GM18505 (cell line): ENCODE data around the gene PELI3.

ENCODE experiments used
- ATAC-seq: cut with Tn5 transposase; IDR thresholded peaks from one replicate; pipeline ENCODE4 v1.9.1; 2021; ENCODE audit not compliant: unreplicated experiment
- POLR2A ChIP-seq: IDR thresholded peaks from 4 replicates; pipeline ENCODE4 v1.6.1; 2011; ENCODE audit warnings: borderline replicate concordance; ENCODE audit not compliant: insufficient read depth, insufficient read length; ENCODE audit errors: extremely low read depth

Gene PELI3

GRCh38 chr11:66473608-66474515 is 7.2 kb downstream of the PELI3 start:
- no peak for ATAC-seq
- TF ChIP-seq POLR2A, result no peak

- no peak for ATAC-seq
- no peak for TF ChIP-seq POLR2A
These were observed 8.9 kb downstream of the PELI3 start for GRCh38 chr11:66475349-66476172.

- ATAC-seq, result no peak
- no peak for TF ChIP-seq POLR2A
These were observed 9.6 kb downstream of the PELI3 start for GRCh38 chr11:66476173-66476840.

- TF ChIP-seq POLR2A, result no peak
- ATAC-seq, result no peak
These were observed 10.1 kb downstream of the PELI3 start for GRCh38 chr11:66476841-66477251.

GRCh38 chr11:66477263-66478201 is 10.8 kb downstream of the PELI3 start:
- no peak for ATAC-seq
- TF ChIP-seq POLR2A, result no peak

GRCh38 chr11:66478729-66479393 is 12.2 kb downstream of the PELI3 start:
- ATAC-seq, result no peak
- no peak for TF ChIP-seq POLR2A

GRCh38 chr11:66479394-66480116 is 12.8 kb downstream of the PELI3 start:
- TF ChIP-seq POLR2A, result no peak
- ATAC-seq, result no peak

GRCh38 chr11:66480117-66480938 is 13.6 kb downstream of the PELI3 start, which contains the start of gene DPP3:
Gene DPP3, plus strand, starts transcription at chr11:66480434. Its CDS starts 1,767 bp downstream, at chr11:66482201.
- ATAC-seq, result peak; percentile 90
- peak; percentile 94 for TF ChIP-seq POLR2A

GRCh38 chr11:66484806-66485380 is 18.2 kb downstream of the PELI3 start:
- no peak for TF ChIP-seq POLR2A
- ATAC-seq, result no peak

GRCh38 chr11:66488957-66489356 is 22.3 kb downstream of the PELI3 start:
- ATAC-seq, result no peak
- no peak for TF ChIP-seq POLR2A

GRCh38 chr11:66489636-66490035 is 22.9 kb downstream of the PELI3 start:
- TF ChIP-seq POLR2A, result no peak
- no peak for ATAC-seq
